IgD-negative memory B cell (primary cell): ENCODE measurements around the gene GOLGA8A. TPM values are rescaled to one million over a fixed set of nuclear protein-coding genes. Genes with fewer than 3 reads are reported as not detected.

Source experiments
- polyA plus RNA-seq: library from polyadenylated mRNA; unstranded; fragments of 300-500 nt; fragmentation: Illumina TruSeq; gene quantifications from one replicate; pipeline ENCODE4 v1.2.3, GENCODE V29; 2021

Gene GOLGA8A
- polyA plus RNA-seq, 1 donor from 2014 or later, result 2.8 TPM

Other genes with a start within 250 kb of the GOLGA8A start
- 51.6 TPM for gene KATNBL1, start 227.7 kb downstream of the GOLGA8A start, polyA plus RNA-seq
- 156 TPM for gene EMC4, start 212.8 kb downstream of the GOLGA8A start, polyA plus RNA-seq
- 8.7 TPM for gene SLC12A6, start 100.0 kb downstream of the GOLGA8A start, polyA plus RNA-seq
- 350 TPM for gene NOP10, start 94.7 kb downstream of the GOLGA8A start, polyA plus RNA-seq
- not detected for gene NUTM1, start 94.5 kb downstream of the GOLGA8A start, polyA plus RNA-seq
- gene LPCAT4, start 70.6 kb downstream of the GOLGA8A start, polyA plus RNA-seq, result 8.5 TPM
- 7.6 TPM for gene GOLGA8B, start 145.8 kb upstream of the GOLGA8A start, polyA plus RNA-seq